ENCODE data around the gene RAB6B. TPM values are rescaled to one million over a fixed set of nuclear protein-coding genes. Genes with fewer than 3 reads are reported as not detected.

RAB6B gene
- total and polyA plus RNA-seq, 10 donors, result 1.3 to 20.4 (median 8.5) TPM

GRCh38 chr3:133884887-133885711, 10.6 kb downstream of the RAB6B start:
- no peak for TF ChIP-seq POLR2AphosphoS5 (IDR thresholded peaks at IDR 0.05)
- TF ChIP-seq POLR2A (IDR thresholded peaks at IDR 0.05), result no peak
- H3K27me3 ChIP-seq (replicated peaks in 1 of 7), result no peaks in the 10 kb centered on the region
- 83 to 94% (median 91%) methylated on average over 11 of the region's 11 CpGs for WGBS, 5 donors
- H3K4me1 ChIP-seq, result peaks cover 0 to 9% (median 2%) of the 10 kb centered on the region in 6 donors
- intact Hi-C loops (cut with DNase I; ENCODE audit: low total_unique reads), result no loop called here
- H3K4me3 ChIP-seq, result no peak overlapping the region
- H3K9me3 ChIP-seq, result peaks cover 0 to 4% (median 0%) of the 10 kb centered on the region in 8 donors
- peak; percentile 51 for DNase-seq
- no peaks in the 10 kb centered on the region for H3K36me3 ChIP-seq
- no peak overlapping the region for H3K27ac ChIP-seq

GRCh38 chr3:133884054-133884886, 11.4 kb downstream of the RAB6B start:
- intact Hi-C loops (cut with DNase I; ENCODE audit: low total_unique reads), result no loop called here
- WGBS, 5 donors, result 60 to 79% (median 77%) methylated on average over 6 of the region's 6 CpGs
- H3K36me3 ChIP-seq, result no peaks in the 10 kb centered on the region
- no peak overlapping the region for H3K4me3 ChIP-seq
- peaks cover 0 to 9% (median 3%) of the 10 kb centered on the region in 8 donors for H3K9me3 ChIP-seq
- TF ChIP-seq POLR2AphosphoS5 (IDR thresholded peaks at IDR 0.05) (no peak), POLR2A (IDR thresholded peaks at IDR 0.05) (no peak), CTCF (IDR thresholded peaks at IDR 0.05 in 8 of 11, conservative IDR thresholded peaks at IDR 0.05 in 3 of 11) (no peak)
- no peak overlapping the region for H3K27ac ChIP-seq
- peaks cover 0 to 9% (median 2%) of the 10 kb centered on the region in 6 donors for H3K4me1 ChIP-seq
- DNase-seq, result no peak
- no peaks in the 10 kb centered on the region for H3K27me3 ChIP-seq (replicated peaks in 1 of 7)

- intact Hi-C loops (cut with DNase I; ENCODE audit: low total_unique reads), result no loop called here
- no peak for DNase-seq
- H3K36me3 ChIP-seq, result no peaks in the 10 kb centered on the region
- no peak for TF ChIP-seq POLR2A (IDR thresholded peaks at IDR 0.05)
- no peak for TF ChIP-seq CTCF (IDR thresholded peaks at IDR 0.05 in 8 of 11, conservative IDR thresholded peaks at IDR 0.05 in 3 of 11)
- TF ChIP-seq POLR2AphosphoS5 (IDR thresholded peaks at IDR 0.05), result no peak
- H3K27me3 ChIP-seq (replicated peaks in 1 of 7), result no peaks in the 10 kb centered on the region
- H3K9me3 ChIP-seq, result peaks cover 0 to 16% (median 9%) of the 10 kb centered on the region in 8 donors
- no peak overlapping the region for H3K27ac ChIP-seq
- peaks cover 0 to 9% (median 2%) of the 10 kb centered on the region in 6 donors for H3K4me1 ChIP-seq
- H3K4me3 ChIP-seq, result no peak overlapping the region
Observed at GRCh38 chr3:133883641-133884040, 12.0 kb downstream of the RAB6B start.

- Histone ChIP-seq H3K4me3 (no peak overlapping the region), H3K4me1 (peaks cover 0 to 8% (median 2%) of the 10 kb centered on the region in 6 donors), H3K36me3 (no peaks in the 10 kb centered on the region), H3K27ac (no peak overlapping the region), H3K27me3 (replicated peaks in 1 of 7) (no peaks in the 10 kb centered on the region), H3K9me3 (peaks cover 0 to 21% (median 14%) of the 10 kb centered on the region in 8 donors)
- intact Hi-C loops (cut with DNase I; ENCODE audit: low total_unique reads), result no loop called here
- WGBS, 5 donors, result 73 to 95% (median 85%) methylated on average over 3 of the region's 3 CpGs
- TF ChIP-seq POLR2A (IDR thresholded peaks at IDR 0.05), result no peak
- TF ChIP-seq POLR2AphosphoS5 (IDR thresholded peaks at IDR 0.05), result no peak
- TF ChIP-seq CTCF (IDR thresholded peaks at IDR 0.05 in 8 of 11, conservative IDR thresholded peaks at IDR 0.05 in 3 of 11), result no peak
- no peak for DNase-seq
Observed at GRCh38 chr3:133882986-133883586, 12.6 kb downstream of the RAB6B start.
